Small intestine (tissue), 7 donors: ENCODE measurements around the gene RNF150. TPM values are rescaled to one million over a fixed set of nuclear protein-coding genes. Genes with fewer than 3 reads are reported as not detected.

Experiments
- DNase-seq, 2 donors: peaks; one replicate each; pipeline versions ENCODE4 v3.0.0 to v3.0.0-alpha.2; 2013
- FAIRE-seq: peaks from 2 replicates; lab custom pipeline; 2012; peaks lifted over from hg19 to GRCh38; lab: Jason Lieb, UNC
- H3K27ac ChIP-seq, 3 donors: one replicate each; pipeline ENCODE4 v1.5.1; 2013; ENCODE audit warnings: low read length in 2 of 3, mild to moderate bottlenecking in 2 of 3, control low read depth in 1 of 3, inconsistent platforms in 1 of 3, low read depth in 1 of 3, moderate library complexity in 1 of 3
- H3K27me3 ChIP-seq, 3 donors: one replicate each; pipeline ENCODE4 v1.6.1; 2013; ENCODE audit warnings: low read length in 3 of 3, inconsistent platforms in 1 of 3; ENCODE audit not compliant: control insufficient read depth in 3 of 3, insufficient read depth in 3 of 3
- H3K36me3 ChIP-seq, 3 donors: one replicate each; pipeline ENCODE4 v1.6.1; 2013; ENCODE audit warnings: low read length in 3 of 3, inconsistent platforms in 1 of 3, low read depth in 1 of 3, mild to moderate bottlenecking in 1 of 3, moderate library complexity in 1 of 3; ENCODE audit not compliant: control insufficient read depth in 3 of 3, insufficient read depth in 2 of 3
- H3K4me1 ChIP-seq, 3 donors: one replicate each; pipeline ENCODE4 v1.6.1; 2013; ENCODE audit warnings: low read length in 2 of 3, inconsistent platforms in 1 of 3, low read depth in 1 of 3, mild to moderate bottlenecking in 1 of 3, moderate library complexity in 1 of 3; ENCODE audit not compliant: control insufficient read depth in 3 of 3, insufficient read depth in 2 of 3
- H3K4me3 ChIP-seq, 3 donors: one replicate each; pipeline ENCODE4 v1.5.1; 2013; ENCODE audit warnings: low read length in 3 of 3, control low read depth in 1 of 3, inconsistent platforms in 1 of 3, low read depth in 1 of 3, mild to moderate bottlenecking in 1 of 3, moderate library complexity in 1 of 3
- H3K9me3 ChIP-seq, 2 donors: one replicate each; pipeline ENCODE4 v1.6.1; 2013; ENCODE audit warnings: low read depth in 1 of 2, low read length in 1 of 2; ENCODE audit not compliant: control insufficient read depth in 2 of 2, insufficient read depth in 1 of 2
- WGBS, 3 donors: extraction: QIAGEN DNeasy Blood & Tissue Kit; methylation state at CpG; one replicate each; pipeline ENCODE4 v1.1.7; 2013; 5-methylcytosine and 5-hydroxymethylcytosine counted together
- polyA plus RNA-seq, 4 donors: library from polyadenylated mRNA; stranded (reverse) in 3 of 4; unstranded in 1 of 4; fragments of 200-250 nt in 3 of 4; fragments of 120-200 nt in 1 of 4; gene quantifications; one replicate each; pipeline versions ENCODE4 v1.2.1 to v1.2.3, GENCODE V29; 2013
- donor health status: healthy with polysubstance abuse.
- donor health status: control.
- donor health status: control.
- donor health status: Bipolar disorder and iron deficiency.
- donor health status: healthy.

The RNF150 gene
- polyA plus RNA-seq, 4 donors = 0.27 to 2.3 (median 1.1) TPM; not detected in 1

DNA sequence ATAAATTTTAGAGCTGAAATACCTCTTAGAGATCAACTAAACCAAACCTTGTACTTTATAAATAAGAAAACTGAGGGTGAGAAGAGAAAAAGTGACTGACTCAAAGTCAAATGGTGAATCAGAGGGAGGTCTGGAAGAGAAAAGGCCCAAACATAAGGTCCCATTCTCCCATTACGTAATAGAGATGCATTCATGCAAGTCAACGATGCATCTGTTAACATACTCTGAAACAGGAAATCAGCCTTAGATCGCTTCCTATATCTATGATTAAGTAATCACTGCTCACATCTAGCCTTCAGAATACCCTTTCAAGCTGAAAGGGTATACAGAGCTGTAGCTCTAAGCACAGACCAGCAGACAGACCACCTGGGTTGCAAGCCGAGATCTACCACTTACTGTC lies 6.5 kb downstream of the RNF150 start:
- FAIRE-seq = no peak
- WGBS, 3 donors = 83 to 94% (median 86%) methylated on average over 4 of the region's 4 CpGs
- no peak for DNase-seq
- Histone ChIP-seq H3K27me3 (peaks cover 0 to 10% (median 2%) of the 10 kb centered on the region in 3 donors), H3K27ac (no peak overlapping the region), H3K36me3 (peaks cover 0 to 2% (median 0%) of the 10 kb centered on the region in 3 donors), H3K9me3 (no peaks in the 10 kb centered on the region), H3K4me1 (no peaks in the 10 kb centered on the region), H3K4me3 (no peak overlapping the region)

DNA sequence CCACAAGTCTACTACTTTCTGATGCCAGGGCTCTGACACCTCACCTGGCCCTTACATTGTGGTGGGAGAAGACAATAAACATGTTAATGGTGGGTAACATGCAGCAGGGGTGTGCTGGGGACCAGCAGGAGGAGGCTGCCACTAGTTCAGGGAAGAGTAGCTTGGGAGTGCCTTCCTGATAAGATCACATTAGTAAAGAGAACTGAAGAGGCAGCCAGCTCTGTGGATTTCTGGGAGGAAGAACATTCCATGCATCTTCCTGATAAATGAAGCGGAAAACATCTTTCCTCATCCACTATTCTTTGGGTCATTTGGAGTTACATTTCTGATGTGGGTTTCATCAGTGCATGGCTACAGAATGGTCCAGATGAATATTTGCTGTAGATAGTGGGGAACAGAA lies 9.0 kb downstream of the RNF150 start:
- WGBS, 3 donors = 91 to 93% (median 92%) methylated on average over 1 of the region's 1 CpG

DNA sequence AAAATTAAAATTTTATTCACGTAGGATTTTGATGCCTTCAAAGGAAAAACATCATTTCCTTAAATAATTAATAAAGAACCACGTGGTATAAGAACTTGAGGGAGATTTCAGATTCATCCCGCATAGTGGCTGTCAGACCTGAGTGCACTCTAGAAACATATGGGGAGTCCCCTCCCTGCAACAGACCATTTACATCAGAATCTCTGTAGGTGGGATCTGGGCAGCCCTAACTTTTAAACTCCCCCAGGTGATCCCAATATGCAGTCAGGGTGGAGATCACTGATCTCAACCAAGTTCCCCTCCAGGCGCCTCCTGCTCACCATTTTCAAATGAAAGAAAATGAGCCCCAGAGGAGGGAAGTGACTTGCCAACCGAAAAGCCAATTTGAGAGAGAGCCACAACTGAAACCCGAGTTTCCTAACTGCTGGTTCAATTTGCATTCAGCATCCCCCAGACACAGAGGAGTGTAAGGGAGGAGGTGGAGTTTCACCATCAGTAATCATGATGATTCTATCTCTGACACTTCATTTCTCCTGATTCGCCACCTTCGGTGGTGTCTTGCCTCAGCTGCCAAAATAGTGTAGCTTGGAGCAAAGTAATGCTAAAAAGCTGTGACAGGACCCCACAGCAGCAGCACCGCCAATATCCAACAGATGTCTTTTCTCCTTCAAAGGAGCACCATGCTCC lies 11.4 kb downstream of the RNF150 start:
- Histone ChIP-seq H3K36me3 (peaks cover 0 to 2% (median 0%) of the 10 kb centered on the region in 3 donors), H3K4me1 (no peaks in the 10 kb centered on the region), H3K27ac (no peak overlapping the region), H3K4me3 (no peak overlapping the region), H3K9me3 (no peaks in the 10 kb centered on the region), H3K27me3 (no peaks in the 10 kb centered on the region)
- DNase-seq (no peak), FAIRE-seq (no peak)
- WGBS, 3 donors = 70 to 74% (median 72%) methylated on average over 9 of the region's 9 CpGs

More for the DNA sequence above, 9.0 kb downstream of the RNF150 start:
- H3K27me3 ChIP-seq = peaks cover 0 to 2% (median 0%) of the 10 kb centered on the region in 3 donors
- no peaks in the 10 kb centered on the region for H3K9me3 ChIP-seq
- DNase-seq (no peak), FAIRE-seq (no peak)
- no peak overlapping the region for H3K27ac ChIP-seq
- H3K36me3 ChIP-seq = peaks cover 0 to 2% (median 0%) of the 10 kb centered on the region in 3 donors
- no peak overlapping the region for H3K4me3 ChIP-seq
- no peaks in the 10 kb centered on the region for H3K4me1 ChIP-seq

DNA sequence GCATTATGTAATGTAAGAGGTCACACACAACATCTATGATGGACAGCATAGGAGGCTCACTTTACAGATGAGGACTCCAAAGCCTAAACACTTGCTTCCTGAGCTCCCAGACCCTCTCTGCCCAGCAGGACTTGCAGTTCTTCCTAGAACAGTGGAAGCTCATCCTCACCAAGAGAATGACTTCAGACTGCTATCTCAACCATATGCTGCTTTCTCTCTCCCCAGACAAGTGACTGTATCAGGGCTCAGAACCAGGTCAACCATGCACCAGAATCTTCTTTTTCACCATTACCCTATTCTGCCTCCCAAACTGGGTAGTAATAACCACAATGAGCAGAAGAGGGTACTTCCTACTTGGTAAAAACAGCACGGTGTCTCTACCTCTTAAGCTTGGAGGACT lies 12.2 kb downstream of the RNF150 start:
- Histone ChIP-seq H3K9me3 (no peaks in the 10 kb centered on the region), H3K4me1 (no peaks in the 10 kb centered on the region), H3K27me3 (no peaks in the 10 kb centered on the region), H3K4me3 (no peak overlapping the region), H3K27ac (no peak overlapping the region), H3K36me3 (peaks cover 0 to 2% (median 0%) of the 10 kb centered on the region in 3 donors)
- FAIRE-seq = no peak
- DNase-seq = no peak
- WGBS, 3 donors = 67 to 84% (median 82%) methylated on average over 1 of the region's 1 CpG

DNA sequence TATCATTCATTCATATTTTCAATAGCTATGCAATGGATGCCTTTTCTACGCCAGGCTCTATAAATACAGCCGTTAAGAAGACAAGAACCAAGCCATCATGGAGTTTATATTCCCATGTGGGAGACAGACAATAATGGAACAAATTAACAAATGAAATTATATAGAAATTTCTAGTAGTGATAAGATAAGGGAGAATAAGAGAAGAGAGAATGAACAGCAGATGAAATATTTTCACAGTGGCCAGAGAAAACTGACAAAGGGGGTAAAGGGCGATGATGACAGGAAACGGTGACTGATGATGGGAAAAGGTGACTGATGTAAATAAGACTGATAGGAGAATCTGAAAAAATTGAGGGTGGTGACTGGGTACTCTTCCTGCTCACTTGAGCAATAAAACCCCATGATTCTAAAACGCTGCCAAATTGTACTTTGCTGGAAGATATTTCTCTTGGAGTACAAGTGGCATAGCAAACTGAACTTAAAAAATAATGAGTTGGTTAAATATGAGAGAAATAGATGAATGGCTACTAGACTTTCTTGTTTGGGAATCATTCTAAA lies 13.2 kb downstream of the RNF150 start:
- Histone ChIP-seq H3K36me3 (peaks cover 0 to 2% (median 0%) of the 10 kb centered on the region in 3 donors), H3K4me1 (no peaks in the 10 kb centered on the region), H3K27ac (no peak overlapping the region), H3K9me3 (no peaks in the 10 kb centered on the region), H3K4me3 (no peak overlapping the region), H3K27me3 (no peaks in the 10 kb centered on the region)
- 74 to 80% (median 74%) methylated on average over 5 of the region's 5 CpGs for WGBS, 3 donors
- DNase-seq = no peak
- no peak for FAIRE-seq

DNA sequence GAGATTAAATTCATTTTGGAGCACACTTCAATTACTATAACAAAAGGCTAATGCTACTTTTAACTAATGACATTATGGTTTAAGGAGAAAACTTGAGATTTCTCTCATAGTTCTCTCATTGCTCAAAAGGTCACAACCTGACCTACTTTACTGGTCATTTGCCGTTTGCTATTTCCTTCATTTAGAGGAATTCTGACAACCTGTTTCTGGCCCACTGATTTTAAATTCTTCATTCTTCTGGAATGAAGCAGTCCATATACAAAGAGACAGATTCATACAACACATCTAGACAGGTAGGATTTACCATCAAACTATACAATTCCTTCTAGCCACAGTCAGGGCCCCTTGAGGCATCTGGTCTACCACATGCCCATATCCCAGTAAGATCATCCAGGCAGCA lies 14.2 kb downstream of the RNF150 start:
- no peaks in the 10 kb centered on the region for H3K9me3 ChIP-seq
- no peak overlapping the region for H3K4me3 ChIP-seq
- FAIRE-seq = no peak
- H3K36me3 ChIP-seq = peaks cover 0 to under 1% (median 0%) of the 10 kb centered on the region in 3 donors
- no peaks in the 10 kb centered on the region for H3K27me3 ChIP-seq
- H3K4me1 ChIP-seq = no peaks in the 10 kb centered on the region
- WGBS, 3 donors = 84 to 90% (median 90%) methylated on average over 1 of the region's 1 CpG
- H3K27ac ChIP-seq = no peak overlapping the region
- no peak for DNase-seq

DNA sequence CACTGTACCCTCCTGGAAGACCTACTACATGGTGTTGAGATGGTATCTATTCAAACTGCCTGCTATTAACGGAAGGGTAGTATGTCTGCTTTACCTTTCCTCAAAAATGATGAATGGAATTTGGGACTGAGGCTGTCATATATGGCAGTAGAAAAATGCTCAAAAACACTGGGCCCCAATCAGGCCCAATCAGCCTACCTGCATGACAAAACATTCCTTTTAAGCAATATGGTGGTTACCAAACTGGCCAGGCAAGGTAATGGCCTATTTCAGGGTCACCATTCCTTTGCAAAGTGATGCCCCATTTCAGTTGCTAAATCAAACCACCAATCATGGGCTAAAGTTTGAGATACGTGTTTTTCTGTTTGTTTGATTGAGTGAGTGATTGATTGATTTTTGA lies 14.9 kb downstream of the RNF150 start:
- Histone ChIP-seq H3K36me3 (no peaks in the 10 kb centered on the region), H3K4me3 (no peak overlapping the region), H3K4me1 (no peaks in the 10 kb centered on the region), H3K27ac (no peak overlapping the region), H3K27me3 (no peaks in the 10 kb centered on the region), H3K9me3 (no peaks in the 10 kb centered on the region)
- WGBS, 3 donors = 88 to 97% (median 95%) methylated on average over 2 of the region's 2 CpGs
- DNase-seq (no peak), FAIRE-seq (no peak)

DNA sequence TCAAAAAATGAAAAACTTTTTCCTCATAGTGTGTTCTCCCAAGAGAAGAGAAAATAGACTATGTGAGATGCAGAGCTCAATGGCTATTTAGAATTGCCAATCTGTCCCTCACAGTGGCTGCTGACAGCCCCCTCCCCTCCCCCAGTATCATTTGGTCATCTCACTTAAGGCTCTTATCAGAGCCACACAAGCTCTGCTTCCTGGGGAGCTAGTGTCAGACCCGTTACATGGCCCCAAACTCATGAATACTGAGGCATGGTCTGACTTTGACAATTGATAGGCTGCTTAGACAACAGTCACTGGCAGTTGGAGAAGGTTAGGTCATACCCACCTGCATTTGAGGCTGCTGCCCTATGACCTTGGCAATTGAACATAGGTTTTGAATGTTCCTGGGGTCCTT lies 15.3 kb downstream of the RNF150 start:
- no peak for DNase-seq
- Histone ChIP-seq H3K9me3 (no peaks in the 10 kb centered on the region), H3K4me3 (no peak overlapping the region), H3K36me3 (no peaks in the 10 kb centered on the region), H3K4me1 (no peaks in the 10 kb centered on the region), H3K27ac (no peak overlapping the region), H3K27me3 (no peaks in the 10 kb centered on the region)
- no peak for FAIRE-seq
- WGBS, 3 donors = 33 to 78% (median 36%) methylated on average over 1 of the region's 1 CpG
